Measurements from ENCODE around the gene RAD51D. TPM values are rescaled to one million over a fixed set of nuclear protein-coding genes. Genes with fewer than 3 reads are reported as not detected.
"Not testable (repeated sequence)": the region's sequence is repeated elsewhere in the genome, so short reads cannot be mapped to it uniquely, and the experiment has no call there.

The RAD51D gene
- total RNA-seq, 1 experiment from 2014 or later: 17.1 TPM

GRCh38 chr17:35097776-35098175, 21.9 kb downstream of the RAD51D start:
- no peak for DNase-seq
- CTCF ChIA-PET: interaction anchor here (0.6 kb wide), 1 partner anchor 689 kb away, joined by 11 read pairs; no protein-coding TSS in a partner anchor
- TF ChIP-seq CTCF (IDR thresholded peaks at IDR 0.05; ENCODE audit: unreplicated experiment): no peak
- no peaks in the 10 kb centered on the region for H3K4me1 Mint-ChIP-seq (ENCODE audit: low read depth, unreplicated experiment)
- no peaks in the 10 kb centered on the region for H3K36me3 Mint-ChIP-seq (ENCODE audit: insufficient read depth, unreplicated experiment)
- H3K27me3 Mint-ChIP-seq (ENCODE audit: unreplicated experiment): no peaks in the 10 kb centered on the region
- intact Hi-C loops (cut with micrococcal nuclease; ENCODE audit: unreplicated experiment): no loop called here
- BruUV-seq (replicated peaks): no TSS peak
- no peaks in the 10 kb centered on the region for H3K9me3 Mint-ChIP-seq (ENCODE audit: low read depth, unreplicated experiment)
- H3K27ac Mint-ChIP-seq (ENCODE audit: unreplicated experiment): no peak overlapping the region
- no peak overlapping the region for H3K4me3 Mint-ChIP-seq (ENCODE audit: low read depth, unreplicated experiment)

- TF ChIP-seq CTCF (IDR thresholded peaks at IDR 0.05; ENCODE audit: unreplicated experiment): no peak
- no TSS peak for BruUV-seq (replicated peaks)
- Mint-ChIP-seq H3K4me3 (ENCODE audit: low read depth, unreplicated experiment) (no peak overlapping the region), H3K27me3 (ENCODE audit: unreplicated experiment) (no peaks in the 10 kb centered on the region), H3K36me3 (ENCODE audit: insufficient read depth, unreplicated experiment) (no peaks in the 10 kb centered on the region), H3K27ac (ENCODE audit: unreplicated experiment) (no peak overlapping the region), H3K9me3 (ENCODE audit: low read depth, unreplicated experiment) (no peaks in the 10 kb centered on the region), H3K4me1 (ENCODE audit: low read depth, unreplicated experiment) (no peaks in the 10 kb centered on the region)
- DNase-seq: no peak
- intact Hi-C loops (cut with micrococcal nuclease; ENCODE audit: unreplicated experiment): no loop called here
- CTCF ChIA-PET: interaction anchor here (2.0 kb wide), 1 partner anchor 14 kb away, joined by 4 read pairs; no protein-coding TSS in a partner anchor
These were observed 23.9 kb downstream of the RAD51D start for GRCh38 chr17:35095741-35096140.

GRCh38 chr17:35094902-35095301, 24.8 kb downstream of the RAD51D start:
- intact Hi-C loops (cut with micrococcal nuclease; ENCODE audit: unreplicated experiment): no loop called here

GRCh38 chr17:35090707-35091106, 29.0 kb downstream of the RAD51D start:
- BruUV-seq (replicated peaks); H3K27ac Mint-ChIP-seq (ENCODE audit: unreplicated experiment); CTCF ChIA-PET; H3K4me3 Mint-ChIP-seq (ENCODE audit: low read depth, unreplicated experiment); DNase-seq; intact Hi-C loops (cut with micrococcal nuclease; ENCODE audit: unreplicated experiment); H3K27me3 Mint-ChIP-seq (ENCODE audit: unreplicated experiment); H3K9me3 Mint-ChIP-seq (ENCODE audit: low read depth, unreplicated experiment): not testable (repeated sequence)
- Mint-ChIP-seq H3K4me1 (ENCODE audit: low read depth, unreplicated experiment) (peaks cover 15% of the 10 kb centered on the region), H3K36me3 (ENCODE audit: insufficient read depth, unreplicated experiment) (peaks cover 33% of the 10 kb centered on the region)

More at GRCh38 chr17:35094902-35095301, 24.8 kb downstream of the RAD51D start:
- Mint-ChIP-seq H3K27me3 (ENCODE audit: unreplicated experiment) (no peaks in the 10 kb centered on the region), H3K4me3 (ENCODE audit: low read depth, unreplicated experiment) (no peak overlapping the region), H3K4me1 (ENCODE audit: low read depth, unreplicated experiment) (no peaks in the 10 kb centered on the region), H3K27ac (ENCODE audit: unreplicated experiment) (peak overlapping the region; percentile 17), H3K9me3 (ENCODE audit: low read depth, unreplicated experiment) (no peaks in the 10 kb centered on the region), H3K36me3 (ENCODE audit: insufficient read depth, unreplicated experiment) (no peaks in the 10 kb centered on the region)
- no peak for TF ChIP-seq CTCF (IDR thresholded peaks at IDR 0.05; ENCODE audit: unreplicated experiment)
- CTCF ChIA-PET: interaction anchor here (1.0 to 2.0 kb wide), 2 partner anchors 13 to 24 kb away, joined by 3 to 4 read pairs; no protein-coding TSS in a partner anchor
- no TSS peak for BruUV-seq (replicated peaks)
- DNase-seq: peak; percentile 30

GRCh38 chr17:35089586-35090296, 29.9 kb downstream of the RAD51D start:
- no TSS peak for BruUV-seq (replicated peaks)

More at GRCh38 chr17:35089586-35090296, 29.9 kb downstream of the RAD51D start:
- peak overlapping the region; percentile 93 for H3K4me3 Mint-ChIP-seq (ENCODE audit: low read depth, unreplicated experiment)
- peaks cover 43% of the 10 kb centered on the region for H3K36me3 Mint-ChIP-seq (ENCODE audit: insufficient read depth, unreplicated experiment)
- H3K4me1 Mint-ChIP-seq (ENCODE audit: low read depth, unreplicated experiment): peaks cover 20% of the 10 kb centered on the region
- no peaks in the 10 kb centered on the region for H3K9me3 Mint-ChIP-seq (ENCODE audit: low read depth, unreplicated experiment)
- TF ChIP-seq CTCF (IDR thresholded peaks at IDR 0.05; ENCODE audit: unreplicated experiment): no peak
- intact Hi-C loops (cut with micrococcal nuclease; ENCODE audit: unreplicated experiment): loop anchor here (1.0 to 5.0 kb wide), 2 partner anchors 72 to 91 kb away; no protein-coding TSS in a partner anchor
- H3K27ac Mint-ChIP-seq (ENCODE audit: unreplicated experiment): peak overlapping the region; percentile 60
- DNase-seq: peak; percentile 29
- CTCF ChIA-PET: interaction anchor here (0.5 to 1.2 kb wide), 5 partner anchors 46 to 98 kb away, joined by 3 to 6 read pairs (median 4); no protein-coding TSS in a partner anchor
- H3K27me3 Mint-ChIP-seq (ENCODE audit: unreplicated experiment): no peaks in the 10 kb centered on the region

Data from Calu3 (cell line).